Endodermal cell (in vitro differentiated cells): ENCODE results near the gene CHTF18. TPM values are rescaled to one million over a fixed set of nuclear protein-coding genes. Genes with fewer than 3 reads are reported as not detected.

Experiments used
- DNase-seq: peaks from one replicate; pipeline ENCODE4 v3.0.0-alpha.2; 2017
- H3K27ac ChIP-seq: 2 replicates; pipeline ENCODE4 v1.5.1; 2013; ENCODE audit warnings: mild to moderate bottlenecking, low read depth, low read length, moderate library complexity
- H3K27me3 ChIP-seq: 2 replicates; pipeline ENCODE4 v1.6.1; 2013; ENCODE audit warnings: mild to moderate bottlenecking, low read length, moderate library complexity; ENCODE audit not compliant: insufficient read depth, control insufficient read depth, poor library complexity, severe bottlenecking
- H3K36me3 ChIP-seq: 2 replicates; pipeline ENCODE4 v1.7.0; 2013; ENCODE audit warnings: mild to moderate bottlenecking, low read length, moderate library complexity; ENCODE audit not compliant: control insufficient read depth, insufficient read depth
- H3K4me1 ChIP-seq: one replicate; pipeline ENCODE4 v1.7.0; 2013; ENCODE audit warnings: low read length; ENCODE audit not compliant: control insufficient read depth, insufficient read depth
- H3K4me3 ChIP-seq: 2 replicates; pipeline ENCODE4 v1.5.1; 2013; ENCODE audit warnings: mild to moderate bottlenecking, low read length, moderate library complexity
- H3K9ac ChIP-seq: 2 replicates; pipeline ENCODE4 v1.6.1; 2013; ENCODE audit warnings: mild to moderate bottlenecking, low read length, moderate library complexity; ENCODE audit not compliant: poor library complexity, severe bottlenecking; ENCODE audit errors: extremely low read depth
- H3K9me3 ChIP-seq: 2 replicates; pipeline ENCODE4 v1.6.1; 2013; ENCODE audit warnings: mild to moderate bottlenecking, low read length, moderate library complexity; ENCODE audit not compliant: control insufficient read depth
- H3K27ac Mint-ChIP-seq: 2 replicates; pipeline ENCODE4 v1.8.0; 2020; ENCODE audit warnings: mixed read lengths
- H3K27me3 Mint-ChIP-seq: 2 replicates; pipeline ENCODE4 v1.8.0; 2021; ENCODE audit warnings: mild to moderate bottlenecking, mixed read lengths; ENCODE audit not compliant: insufficient read depth
- H3K36me3 Mint-ChIP-seq: 2 replicates; pipeline ENCODE4 v1.8.0; 2020; ENCODE audit warnings: low read depth, mixed read lengths
- H3K4me1 Mint-ChIP-seq: 2 replicates; pipeline ENCODE4 v1.8.0; 2020; ENCODE audit warnings: mixed read lengths
- H3K4me3 Mint-ChIP-seq: 2 replicates; pipeline ENCODE4 v1.8.0; 2020; ENCODE audit warnings: mild to moderate bottlenecking, moderate library complexity, mixed read lengths
- H3K9me3 Mint-ChIP-seq: 2 replicates; pipeline ENCODE4 v1.8.0; 2020; ENCODE audit warnings: mild to moderate bottlenecking, mixed read lengths
- CTCF ChIP-seq: fragments of 200-600 bp; sonication (generic); conservative IDR thresholded peaks from 2 replicates; pipeline ENCODE4 v1.5.0; 2021; ENCODE audit warnings: antibody characterized with exemption, mild to moderate bottlenecking
- WGBS, 2 experiments: methylation state at CpG; one replicate each; pipeline versions ENCODE4 v1.1.5 to v1.1.7; 2013; ENCODE audit warnings: missing lambda C conversion rate in 2 of 2, mixed read lengths in 1 of 2; ENCODE audit not compliant: insufficient coverage in 1 of 2, insufficient read length in 1 of 2; 5-methylcytosine and 5-hydroxymethylcytosine counted together
- total RNA-seq, 2 donors: library from RNA; stranded (reverse); fragmentation: NEBNext Ultra II Directional in 1 of 2; extraction: Animal tissue kit (Norgen Biotek cat#: 25700) in 1 of 2; gene quantifications; 2 replicates in 1 of 2; 3 replicates in 1 of 2; pipeline ENCODE4 v1.2.1, GENCODE V29; 2021

CHTF18 gene
- total RNA-seq, 2 donors from 2014 or later: 158 to 169 TPM

DNA sequence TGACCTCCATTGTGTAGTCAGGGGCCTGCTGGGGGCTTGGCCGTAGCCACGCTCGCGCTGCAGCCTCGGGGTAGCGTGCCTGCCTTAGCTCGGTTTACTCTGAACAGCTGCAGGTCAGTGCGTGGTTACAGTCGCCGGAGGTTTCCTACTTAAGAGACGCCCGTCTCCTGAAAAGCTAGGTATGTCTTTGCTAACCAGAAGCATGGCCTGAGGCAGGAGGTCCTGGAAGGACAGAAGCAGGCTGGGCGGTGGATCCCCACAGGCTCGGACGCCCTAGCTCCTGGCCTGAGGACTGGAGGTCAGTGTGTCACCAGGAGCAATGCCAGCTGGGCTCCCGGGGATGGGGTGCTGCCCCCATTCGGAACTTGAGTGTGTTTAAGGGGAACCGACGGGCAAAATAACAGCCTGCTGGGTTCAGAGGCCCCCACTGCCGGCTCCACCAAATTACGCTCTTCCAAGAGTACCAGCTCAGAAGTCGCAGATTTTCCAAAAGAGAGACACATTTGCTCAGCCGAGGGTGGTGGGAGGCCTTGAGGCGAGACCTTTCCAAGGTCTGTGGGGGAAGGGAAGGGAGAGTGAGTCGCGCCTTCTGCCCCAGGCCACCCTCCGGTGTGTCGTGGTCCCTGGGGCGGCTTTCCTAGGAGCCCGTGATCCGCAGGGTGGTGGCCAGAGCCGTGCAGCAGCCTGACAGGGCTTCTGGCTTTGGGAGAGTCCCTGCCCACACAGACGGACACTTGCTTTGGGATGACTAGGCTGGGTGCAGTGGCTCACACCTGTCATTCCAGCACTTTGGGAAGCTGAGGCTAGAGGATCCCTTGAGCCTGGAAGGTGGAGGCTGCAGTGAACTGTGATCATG is 16.0 kb downstream of the CHTF18 start:
- DNase-seq: no peak
- no peak for TF ChIP-seq CTCF
- peaks cover 50% of the 10 kb centered on the region for H3K27me3 Mint-ChIP-seq

GRCh38 chr16:805474-805873 is 17.1 kb downstream of the CHTF18 start:
- H3K27me3 ChIP-seq: peaks cover 15% of the 10 kb centered on the region
- peaks cover 3% of the 10 kb centered on the region for H3K9me3 Mint-ChIP-seq

More for the DNA sequence above, 16.0 kb downstream of the CHTF18 start:
- H3K27me3 ChIP-seq: peaks cover 18% of the 10 kb centered on the region
- H3K4me3 Mint-ChIP-seq: no peak overlapping the region
- WGBS, 2 experiments: 84 to 88% methylated on average over 27 to 33 of the region's 33 CpGs
- peaks cover 2% of the 10 kb centered on the region for H3K4me1 Mint-ChIP-seq
- H3K4me1 ChIP-seq: no peaks in the 10 kb centered on the region
- H3K27ac Mint-ChIP-seq: no peak overlapping the region
- no peak overlapping the region for H3K4me3 ChIP-seq
- H3K36me3 Mint-ChIP-seq: no peaks in the 10 kb centered on the region
- H3K9me3 ChIP-seq: no peaks in the 10 kb centered on the region
- H3K36me3 ChIP-seq: no peaks in the 10 kb centered on the region
- H3K9ac ChIP-seq: no peak overlapping the region
- H3K9me3 Mint-ChIP-seq: peaks cover 3% of the 10 kb centered on the region
- no peak overlapping the region for H3K27ac ChIP-seq

More at GRCh38 chr16:805474-805873, 17.1 kb downstream of the CHTF18 start:
- H3K36me3 ChIP-seq: no peaks in the 10 kb centered on the region
- no peak for DNase-seq
- no peak for TF ChIP-seq CTCF
- Mint-ChIP-seq H3K27me3 (peaks cover 60% of the 10 kb centered on the region), H3K4me1 (peaks cover 2% of the 10 kb centered on the region), H3K27ac (no peak overlapping the region), H3K36me3 (no peaks in the 10 kb centered on the region), H3K4me3 (no peak overlapping the region)
- 90 to 94% methylated on average over 14 to 17 of the region's 17 CpGs for WGBS, 2 experiments
- H3K4me1 ChIP-seq: no peaks in the 10 kb centered on the region
- no peaks in the 10 kb centered on the region for H3K9me3 ChIP-seq
- H3K27ac ChIP-seq: no peak overlapping the region
- H3K9ac ChIP-seq: no peak overlapping the region
- H3K4me3 ChIP-seq: no peak overlapping the region
